SK-MEL-5 (cell line): ENCODE measurements around the gene PSENEN. TPM values are rescaled to one million over a fixed set of nuclear protein-coding genes. Genes with fewer than 3 reads are reported as not detected.

Experiments used
- DNase-seq: peaks from one replicate; pipeline ENCODE4 v3.0.0-alpha.2; 2016; ENCODE audit warnings: low read depth, low spot score
- in situ Hi-C: cut with HindIII; loops from 2 replicates; pipeline ENCODE4 v1.10.0; 2016; ENCODE audit warnings: low sequenced_read_pairs, high pct_unique_total_duplicates, low pct_unique_long_range_greater_than_20kb
- total RNA-seq: library from RNA; depleted of rRNA; stranded (reverse); fragments of >200 nt; shearing (Covaris generic); gene quantifications from 2 replicates; pipeline ENCODE4 v1.2.3, GENCODE V29; 2014

PSENEN gene
- total RNA-seq, 1 experiment from 2014 or later, result 51.5 TPM

GRCh38 chr19:35776102-35776788 lies 30.8 kb downstream of the PSENEN start:
- in situ Hi-C loops, result no loop called here
- DNase-seq, result no peak

DNA sequence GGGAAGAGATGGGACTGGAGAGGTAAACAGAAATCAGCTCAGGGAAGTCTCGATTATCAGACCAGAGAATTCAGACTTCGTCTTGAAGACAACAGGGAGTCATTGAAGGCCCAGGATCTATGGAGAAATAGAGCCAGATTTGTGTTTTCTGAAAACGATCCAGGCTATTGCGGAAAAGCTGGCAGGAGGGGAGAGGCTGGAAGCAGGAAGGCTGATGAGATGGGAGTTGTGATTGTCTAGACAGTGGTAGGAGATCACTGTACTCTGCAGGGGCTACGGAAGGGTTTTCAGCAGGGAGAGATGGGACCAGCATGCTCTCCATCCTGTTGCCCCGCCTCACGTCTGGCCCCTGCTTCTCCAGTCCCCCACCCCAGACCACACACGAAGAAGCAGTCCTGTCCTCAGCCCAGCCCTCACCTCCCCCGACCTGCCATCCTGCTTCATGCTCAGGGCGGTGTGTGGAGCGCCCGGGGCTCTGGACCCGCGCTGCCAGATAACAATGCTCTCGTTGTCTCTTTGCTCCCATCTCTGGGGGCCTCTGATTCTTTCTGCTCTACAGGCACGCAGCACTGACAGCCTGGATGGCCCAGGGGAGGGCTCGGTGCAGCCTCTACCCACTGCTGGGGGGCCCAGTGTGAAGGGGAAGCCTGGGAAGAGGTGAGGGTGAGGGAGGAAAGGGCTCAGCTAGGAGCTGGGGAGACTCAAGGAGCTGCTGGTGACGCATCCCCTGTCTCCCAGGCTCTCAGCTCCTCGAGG lies 31.8 kb downstream of the PSENEN start:
- no peak for DNase-seq
- in situ Hi-C loops, result no loop called here

DNA sequence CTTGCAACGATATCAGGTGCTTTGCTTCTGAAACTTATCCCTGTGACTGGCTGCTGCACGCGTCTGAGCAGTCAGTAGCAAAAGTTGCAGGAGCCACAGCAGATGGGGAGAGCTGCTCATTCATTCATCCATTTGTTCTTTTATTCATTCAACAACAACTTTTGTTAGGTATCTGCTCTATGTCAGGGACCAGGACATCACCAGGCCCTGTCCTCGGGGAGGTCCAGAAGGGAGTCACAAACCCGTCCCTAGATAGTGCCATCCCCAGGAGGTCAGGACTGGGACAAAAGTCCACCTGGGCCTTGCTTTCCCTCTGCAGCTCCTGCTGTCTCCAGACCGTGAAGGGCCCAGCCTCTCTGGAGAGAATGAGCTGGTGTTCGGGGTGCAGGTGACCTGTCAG lies 32.5 kb downstream of the PSENEN start:
- in situ Hi-C loops, result no loop called here
- no peak for DNase-seq

DNA sequence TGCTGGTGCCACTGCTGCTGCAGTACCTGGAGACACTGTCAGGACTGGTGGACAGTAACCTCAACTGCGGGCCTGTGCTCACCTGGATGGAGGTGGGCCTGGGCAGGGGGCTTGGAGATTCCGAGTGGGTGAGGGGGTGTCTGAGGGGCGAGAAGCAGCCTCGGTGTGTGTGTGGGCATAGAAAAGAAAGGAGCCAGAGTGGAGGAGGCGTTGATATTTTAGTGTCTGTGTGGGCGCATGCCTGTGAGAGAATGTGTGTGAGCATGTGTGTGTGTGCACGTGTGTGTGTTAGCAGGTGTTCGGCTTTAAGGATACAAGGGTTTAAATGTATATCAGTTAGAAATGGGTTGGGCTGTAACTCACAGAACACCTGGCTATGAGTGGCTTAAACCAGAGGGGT lies 33.6 kb downstream of the PSENEN start:
- in situ Hi-C loops, result no loop called here
- DNase-seq, result no peak

GRCh38 chr19:35780058-35780457 lies 34.6 kb downstream of the PSENEN start:
- in situ Hi-C loops, result no loop called here
- DNase-seq, result no peak

DNA sequence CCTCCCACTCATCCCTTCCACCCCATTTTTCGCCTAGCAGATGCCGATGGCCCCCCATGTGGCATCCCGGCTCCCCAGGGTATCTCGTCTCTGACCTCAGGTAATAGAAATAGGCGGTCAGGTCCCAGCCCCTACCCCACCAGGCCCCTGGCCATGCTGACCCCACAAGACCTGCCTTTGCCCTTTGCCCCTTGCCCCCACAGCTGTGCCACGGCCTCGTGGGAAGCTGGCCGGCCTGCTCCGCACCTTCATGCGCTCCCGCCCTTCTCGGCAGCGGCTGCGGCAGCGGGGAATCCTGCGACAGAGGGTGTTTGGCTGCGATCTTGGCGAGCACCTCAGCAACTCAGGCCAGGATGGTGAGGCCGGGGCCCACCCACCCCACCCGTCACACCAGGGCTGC lies 35.3 kb downstream of the PSENEN start:
- in situ Hi-C loops, result no loop called here
- no peak for DNase-seq

GRCh38 chr19:35781650-35782049 lies 36.2 kb downstream of the PSENEN start:
- in situ Hi-C loops, result no loop called here
- no peak for DNase-seq

- in situ Hi-C loops, result no loop called here
- DNase-seq, result no peak
Observed at GRCh38 chr19:35782589-35782988, 37.1 kb downstream of the PSENEN start.

- DNase-seq, result no peak
Observed at GRCh38 chr19:35783469-35784434, 38.3 kb downstream of the PSENEN start.

GRCh38 chr19:35784503-35785338 lies 39.3 kb downstream of the PSENEN start:
- DNase-seq, result no peak
- in situ Hi-C loops, result no loop called here

More at GRCh38 chr19:35783469-35784434, 38.3 kb downstream of the PSENEN start:
- in situ Hi-C loops, result no loop called here

DNA sequence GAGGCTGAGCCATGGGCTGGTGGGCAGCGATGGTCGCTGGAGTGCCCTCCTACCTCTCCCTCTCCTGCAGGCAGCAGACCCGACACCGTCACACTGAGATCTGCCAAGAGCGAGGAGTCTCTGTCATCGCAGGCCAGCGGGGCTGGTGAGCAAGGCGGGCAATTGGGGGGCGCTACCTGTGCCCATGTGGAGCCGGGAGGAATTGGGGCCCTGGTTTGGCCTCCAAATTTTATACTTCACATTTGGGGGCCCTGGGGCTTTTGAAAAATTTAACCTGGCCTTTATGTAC lies 39.8 kb downstream of the PSENEN start:
- no peak for DNase-seq
- in situ Hi-C loops, result no loop called here

GRCh38 chr19:35786299-35787160 lies 41.1 kb downstream of the PSENEN start:
- in situ Hi-C loops, result no loop called here
- DNase-seq, result no peak

- no peak for DNase-seq
- in situ Hi-C loops, result no loop called here
Observed at GRCh38 chr19:35787227-35787799, 41.9 kb downstream of the PSENEN start.

GRCh38 chr19:35788205-35788960 lies 42.9 kb downstream of the PSENEN start:
- in situ Hi-C loops, result no loop called here

DNA sequence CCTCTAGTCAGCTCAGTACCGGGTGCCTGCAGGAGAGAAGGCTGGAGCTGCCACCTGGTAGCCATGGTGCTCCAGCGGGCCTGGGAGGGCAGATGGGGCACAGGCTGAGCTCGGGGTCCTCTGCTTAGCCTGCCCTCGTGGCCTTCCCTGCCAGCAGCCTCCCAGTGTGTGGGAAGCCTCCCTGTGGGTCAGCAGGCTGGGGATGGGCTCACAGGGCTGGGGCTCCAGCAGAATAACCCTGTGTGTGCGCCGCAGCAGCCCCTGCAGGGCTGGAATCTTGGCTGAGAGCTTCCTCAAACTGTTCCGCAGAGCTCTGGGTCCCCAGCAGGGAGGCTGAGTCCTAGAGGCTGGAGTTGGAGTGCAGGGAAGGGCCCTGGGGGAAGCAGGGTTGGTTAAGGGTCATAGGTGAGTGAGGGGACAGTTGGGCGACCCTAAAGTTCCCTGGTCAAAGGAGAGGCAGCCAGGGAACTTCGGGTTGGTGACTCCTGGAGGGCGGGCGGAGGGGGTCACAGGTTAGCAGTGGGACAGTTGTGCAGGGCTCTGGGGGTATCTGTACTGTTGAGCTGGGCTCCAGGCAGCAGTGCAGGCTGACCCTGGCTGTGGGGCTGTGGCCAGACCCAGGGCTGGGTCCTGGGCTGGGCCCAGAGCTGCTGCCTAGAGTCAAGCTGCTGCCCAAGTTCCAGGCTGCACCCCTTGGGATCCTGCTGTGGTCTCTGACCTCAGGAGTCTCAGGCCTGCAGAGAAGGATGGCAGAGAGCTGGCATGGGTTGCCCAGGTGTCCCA lies 43.9 kb downstream of the PSENEN start:
- in situ Hi-C loops, result no loop called here
- no peak for DNase-seq

More at GRCh38 chr19:35788205-35788960, 42.9 kb downstream of the PSENEN start:
- no peak for DNase-seq
